GM19239 (cell line): ENCODE results near the gene MSH5.
"Not testable (repeated sequence)": the region's sequence is repeated elsewhere in the genome, so short reads cannot be mapped to it uniquely, and the experiment has no call there.

Source experiments
- DNase-seq: peaks from one replicate; pipeline ENCODE4 v3.0.0; 2011; ENCODE audit warnings: low spot score; ENCODE audit not compliant: insufficient read length
- FAIRE-seq: peaks from 2 replicates; lab custom pipeline; 2011; peaks lifted over from hg19 to GRCh38; lab: Jason Lieb, UNC

Gene MSH5

DNA sequence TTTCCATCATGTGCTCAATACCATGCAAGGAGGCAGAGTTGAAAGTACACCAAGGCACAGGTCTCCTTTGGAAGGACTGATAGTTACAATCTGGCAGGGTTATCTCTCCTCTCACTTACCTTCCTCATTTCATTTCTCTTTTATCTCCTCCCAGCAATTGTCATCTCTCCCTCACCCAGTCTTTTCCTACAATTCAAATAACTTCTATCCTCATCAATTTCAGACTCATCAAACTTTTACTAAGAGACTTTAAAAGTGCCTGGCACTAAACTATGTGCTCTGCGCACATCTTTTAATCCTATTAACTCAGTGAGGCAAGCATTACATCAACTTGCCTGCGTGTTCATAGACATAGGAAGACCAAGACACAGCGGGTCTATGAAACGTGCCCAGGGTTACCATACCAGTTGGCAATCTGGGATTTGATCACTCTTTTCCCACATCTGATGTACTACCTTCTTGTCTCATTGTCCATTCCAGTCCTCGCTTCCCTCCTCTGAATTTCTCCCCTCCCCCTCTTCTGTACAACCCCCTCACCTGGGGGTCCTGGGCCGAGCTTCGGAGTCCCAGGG, 54.6 kb downstream of the MSH5 start:
- DNase-seq, result no peak
- no peak for FAIRE-seq

DNA sequence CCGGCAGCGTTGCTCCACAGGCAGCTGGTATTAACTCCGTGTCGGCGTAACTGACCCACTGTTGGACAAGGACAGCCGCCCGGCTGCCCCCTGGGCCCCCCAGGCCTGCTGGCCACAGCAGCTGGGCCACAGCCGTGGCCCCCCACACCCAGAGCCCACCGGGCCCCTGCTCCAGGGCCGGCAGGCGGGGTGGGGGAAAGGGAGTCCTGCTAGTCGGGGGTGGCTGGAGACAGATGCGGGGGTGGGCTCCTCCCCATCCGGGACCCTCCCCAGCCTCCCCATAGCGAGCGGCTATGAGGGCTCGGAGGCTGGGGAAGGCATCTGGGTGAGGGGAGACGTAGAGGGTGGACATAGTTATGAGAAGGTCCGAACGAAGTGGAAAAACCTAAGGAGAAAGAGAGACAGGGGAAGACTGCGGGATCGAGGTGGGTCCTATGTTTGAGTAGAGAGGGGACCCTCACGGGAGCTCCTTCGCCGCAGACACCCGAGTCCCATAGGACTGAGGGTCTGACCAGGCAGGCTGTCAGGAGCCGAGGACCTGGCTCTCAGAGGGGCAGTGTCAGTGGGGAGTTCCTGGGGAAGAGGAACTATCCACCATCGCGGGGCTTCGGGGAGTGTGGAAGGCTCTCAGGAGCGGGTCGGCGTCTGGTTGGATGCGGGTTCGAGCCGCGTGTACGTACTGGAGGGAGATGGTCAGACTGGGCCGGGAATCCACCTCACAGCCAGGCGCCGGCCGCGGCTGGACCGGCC, 55.2 kb downstream of the MSH5 start:
- FAIRE-seq (peak; percentile 4), DNase-seq (no peak)

DNA sequence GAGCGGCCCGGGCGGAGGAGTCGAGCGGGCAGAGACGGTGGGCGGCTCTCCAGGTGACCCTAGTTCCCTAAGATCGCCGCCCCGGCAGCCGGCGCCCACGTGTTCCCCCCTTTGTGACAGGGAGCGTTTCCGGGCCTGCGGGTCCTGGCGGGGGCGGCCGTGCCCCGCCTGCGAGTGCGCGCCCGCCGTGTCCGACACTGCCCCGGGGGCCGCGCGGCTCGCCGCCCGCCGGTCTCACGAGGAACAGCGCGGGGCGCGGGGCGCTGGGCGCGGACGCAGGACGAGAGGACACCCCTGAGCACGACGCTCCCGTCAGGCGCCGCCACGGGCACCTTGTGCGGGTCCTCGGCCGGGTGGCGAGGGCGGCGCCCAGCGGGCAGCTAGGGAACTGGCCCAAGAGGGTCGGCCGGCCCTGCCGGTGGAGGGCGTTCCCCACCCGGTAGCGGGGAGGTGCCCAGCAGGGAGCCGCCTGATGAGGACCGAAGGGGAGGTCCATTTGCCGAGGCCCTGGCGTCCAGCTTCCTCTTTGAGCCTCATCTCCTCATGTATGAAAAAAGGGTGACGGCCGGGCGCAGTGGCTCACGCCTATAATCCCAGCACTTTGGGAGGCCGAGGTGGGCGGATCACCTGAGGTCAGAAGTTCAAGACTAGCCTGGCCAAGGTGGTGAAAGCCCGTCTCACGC, 56.0 kb downstream of the MSH5 start, which contains the start of gene VARS1:
Gene VARS1 (minus strand): TSS at position 137 of the 683 bp plus-strand sequence. CDS start 535 bp downstream, outside the sequence.
- peak; percentile 67 for FAIRE-seq
- DNase-seq, result peak; percentile 89

DNA sequence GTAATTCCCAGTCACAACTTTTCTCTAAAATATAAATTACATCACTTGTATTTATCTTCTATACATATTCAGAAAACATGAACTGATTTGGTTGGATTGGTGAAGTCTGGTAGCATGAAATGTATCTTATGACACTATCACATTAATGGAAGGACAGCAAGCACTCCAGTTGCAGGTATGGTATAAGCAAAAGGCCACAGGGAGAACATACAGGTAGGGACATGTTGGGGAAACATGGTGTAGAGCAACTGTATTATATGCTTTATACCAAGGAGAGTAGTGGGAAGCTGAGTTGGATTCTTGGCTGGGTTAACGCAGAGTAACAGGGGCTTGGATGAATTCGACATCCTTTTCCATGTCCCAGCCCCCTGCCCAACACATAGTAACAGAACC, 57.2 kb downstream of the MSH5 start:
- DNase-seq (no peak), FAIRE-seq (no peak)

DNA sequence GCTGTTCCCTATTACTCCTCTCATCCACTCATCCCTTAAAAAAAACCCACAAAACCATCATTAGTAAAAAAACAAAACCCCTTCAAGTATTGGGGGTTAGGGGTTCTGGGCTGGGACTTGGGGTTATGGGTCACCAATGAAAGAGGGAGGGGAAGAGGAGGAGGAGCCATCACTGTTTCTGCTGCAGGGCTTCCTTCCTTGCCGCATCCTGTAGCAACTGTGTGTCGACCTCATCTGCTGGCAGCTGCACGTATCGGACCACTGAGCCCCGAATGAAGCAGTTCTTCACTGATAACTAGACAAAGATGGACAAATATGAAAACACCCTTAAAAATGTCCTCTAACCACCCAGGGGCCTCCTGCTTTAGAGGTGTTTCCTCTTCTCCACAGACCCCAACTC, 57.8 kb downstream of the MSH5 start:
- DNase-seq (no peak), FAIRE-seq (peak; percentile 4)

DNA sequence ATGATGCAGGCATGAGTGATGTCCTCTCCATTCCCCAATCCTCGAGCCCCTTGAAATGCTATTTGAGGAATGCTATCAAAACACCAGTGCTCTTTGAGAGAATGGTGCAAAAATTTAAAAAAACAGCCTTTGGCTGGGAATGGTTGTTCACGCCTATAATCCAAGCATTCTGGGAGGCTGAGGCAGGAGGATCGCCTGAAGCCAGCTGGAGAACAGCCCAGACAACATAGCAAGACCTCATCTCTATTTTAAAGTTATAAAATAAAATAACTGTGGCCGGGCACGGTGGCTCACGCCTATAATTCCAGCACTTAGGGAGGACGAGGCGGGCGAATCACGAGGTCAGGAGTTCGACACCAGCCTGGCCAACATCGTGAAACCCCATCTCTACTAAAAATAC, 60.0 kb downstream of the MSH5 start:
- DNase-seq (no peak), FAIRE-seq (no peak)

DNA sequence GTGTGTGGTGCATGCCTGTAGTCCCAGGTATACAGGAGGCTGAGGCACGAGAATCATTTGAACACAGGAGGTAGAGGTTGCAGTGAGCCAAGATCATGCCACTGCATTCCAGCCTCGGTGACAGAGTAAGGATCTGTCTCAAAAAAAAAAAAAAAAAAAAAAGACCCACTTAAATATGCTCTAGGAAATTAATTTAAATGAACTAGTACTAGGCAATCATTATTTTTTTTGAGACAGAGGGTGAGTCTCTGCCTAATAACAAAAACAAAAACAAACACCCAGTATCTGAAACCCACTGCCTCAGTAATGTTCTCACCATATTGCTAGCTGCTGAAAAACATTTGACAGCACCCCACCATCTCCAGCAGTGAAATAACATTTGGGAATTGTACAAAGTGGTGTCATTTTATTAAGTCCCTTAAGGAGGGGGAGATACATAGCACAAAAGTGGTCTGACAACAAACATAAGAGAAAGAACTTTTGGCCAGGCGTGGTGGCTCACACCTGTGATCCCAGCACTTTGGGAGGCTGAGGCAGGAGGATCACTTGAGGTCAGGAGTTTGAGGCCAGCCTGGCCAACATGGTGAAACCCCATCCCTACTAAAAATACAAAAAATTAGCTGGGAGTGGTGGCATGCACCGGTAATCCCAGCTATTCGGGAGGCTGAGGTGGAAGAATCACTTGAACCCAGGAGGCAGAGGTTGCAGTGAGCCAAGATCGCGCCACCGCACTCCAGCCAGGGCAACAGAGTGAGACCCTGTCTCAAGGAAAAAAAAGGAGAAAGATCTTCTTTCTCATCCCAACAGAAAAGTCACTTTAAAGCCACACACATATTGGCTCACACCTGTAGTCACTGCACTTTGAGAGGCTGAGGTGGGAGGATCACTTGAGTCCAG, 61.5 kb downstream of the MSH5 start:
- FAIRE-seq, DNase-seq: not testable (repeated sequence)

DNA sequence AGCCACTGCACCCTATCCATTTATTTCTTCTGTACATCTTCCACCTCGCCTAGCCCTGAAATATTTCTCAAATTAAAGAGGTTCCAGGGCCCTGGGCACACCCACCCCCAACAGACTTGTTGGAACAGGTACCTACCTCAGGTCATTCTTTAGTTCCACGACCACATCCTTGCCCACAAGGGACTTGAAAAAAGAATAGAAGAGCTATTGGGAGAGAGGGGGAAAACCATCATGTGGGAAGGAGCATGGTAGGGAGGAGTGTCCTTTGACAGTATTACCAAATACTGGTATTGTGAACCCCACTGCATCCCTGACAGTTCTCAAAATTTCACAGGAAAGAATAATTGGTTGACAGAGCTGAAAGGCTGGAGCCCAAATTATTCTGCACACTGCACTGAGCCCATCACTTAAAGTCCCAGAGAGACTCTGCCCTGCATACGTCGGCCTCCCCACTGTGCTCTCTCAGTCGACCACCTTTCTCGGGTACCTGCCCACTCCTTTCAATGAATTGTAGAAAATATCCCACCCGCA, 66.2 kb downstream of the MSH5 start:
- FAIRE-seq, result no peak
- no peak for DNase-seq

DNA sequence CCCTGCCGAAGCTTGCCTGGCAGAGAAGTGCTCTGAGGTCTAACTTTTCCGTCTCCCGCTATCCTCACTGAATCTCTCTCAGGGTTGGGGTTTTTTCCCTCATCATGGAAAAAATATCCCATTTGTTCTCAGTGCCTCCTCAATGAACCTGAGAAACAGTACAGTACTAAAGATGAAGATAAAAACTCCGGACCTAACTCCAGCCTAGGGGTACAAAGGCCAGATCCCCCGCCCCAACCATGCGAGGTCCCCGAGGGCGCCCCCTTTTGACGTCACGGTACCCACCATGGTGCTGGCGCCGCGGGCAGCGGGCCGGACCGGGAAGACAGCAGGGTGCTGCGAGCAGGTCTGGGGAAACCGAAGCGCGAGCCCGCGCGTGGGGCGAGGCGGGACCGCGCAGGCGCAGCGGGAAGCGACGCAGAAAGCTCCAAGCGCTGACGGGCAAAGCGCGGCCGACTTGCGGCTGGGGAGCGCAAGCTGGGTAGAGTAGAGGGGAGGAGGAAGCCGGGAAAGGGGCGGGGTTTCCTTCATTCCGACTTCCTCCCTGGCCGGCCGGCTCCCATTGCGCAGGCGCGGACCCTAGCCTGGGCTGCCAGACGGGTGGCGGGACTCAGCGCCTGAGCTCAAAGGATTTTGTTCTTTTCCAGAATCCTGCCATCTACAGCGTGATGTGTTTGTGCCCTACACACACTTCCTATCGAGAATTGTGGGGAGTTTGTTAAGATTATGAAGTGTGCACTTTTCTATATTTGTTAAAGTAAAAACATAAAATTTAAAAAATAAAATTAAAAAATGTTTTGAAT, 66.9 kb downstream of the MSH5 start, which contains the start of gene LSM2:
Gene LSM2 (minus strand): TSS at position 497 of the 803 bp plus-strand sequence. CDS start 209 bp downstream, at position 288.
- FAIRE-seq (peak; percentile 95), DNase-seq (peak; percentile 97)

DNA sequence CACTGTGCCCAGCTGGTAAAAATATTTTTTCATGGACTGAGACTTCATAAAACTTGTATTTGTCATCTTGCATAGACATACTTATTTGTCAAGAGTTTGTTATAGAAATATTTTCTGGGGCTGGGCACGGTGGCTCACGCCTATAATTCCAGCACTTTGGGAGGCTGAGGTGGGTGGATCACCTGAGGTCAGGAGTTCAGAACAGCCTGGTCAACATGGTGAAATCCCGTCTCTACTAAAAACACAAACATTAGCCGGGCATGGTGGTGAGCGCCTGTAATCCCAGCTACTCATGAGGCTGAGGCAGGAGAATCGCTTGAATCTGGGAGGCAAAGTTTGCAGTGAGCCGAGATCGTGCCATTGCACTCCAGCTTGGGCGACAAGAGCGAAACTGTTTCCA, 68.8 kb downstream of the MSH5 start:
- DNase-seq, result not testable (repeated sequence)

DNA sequence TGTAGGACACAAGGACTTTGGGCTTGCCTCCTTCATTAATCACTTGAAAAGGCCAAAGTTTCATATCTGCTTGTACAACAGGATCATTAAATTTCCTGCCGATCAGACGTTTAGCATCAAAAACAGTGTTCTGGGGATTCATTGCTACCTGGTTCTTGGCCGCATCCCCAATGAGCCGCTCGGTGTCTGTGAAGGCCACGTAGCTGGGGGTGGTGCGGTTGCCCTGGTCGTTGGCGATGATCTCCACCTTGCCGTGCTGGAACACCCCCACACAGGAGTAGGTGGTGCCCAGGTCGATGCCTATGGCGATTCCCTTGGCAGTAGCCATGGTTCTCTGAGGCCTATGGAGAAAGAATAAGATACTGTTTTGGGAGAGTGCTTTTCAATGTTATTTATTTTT, 71.8 kb downstream of the MSH5 start:
- FAIRE-seq (no peak), DNase-seq (no peak)

More for the DNA sequence above, 68.8 kb downstream of the MSH5 start:
- FAIRE-seq, result not testable (repeated sequence)
